Panc1 (cell line): ENCODE measurements around the gene TRIOBP. TPM values are rescaled to one million over a fixed set of nuclear protein-coding genes. Genes with fewer than 3 reads are reported as not detected.

Experiments
- ATAC-seq: fragments of 200-7000 bp; cut with Tn5 transposase; 2 replicates; pipeline ENCODE4 v1.9.1; 2020; ENCODE audit warnings: mild to moderate bottlenecking, moderate library complexity
- BruUV-seq: library from RNA; stranded (reverse); fragments of 400-500 nt; replicated peaks from 2 replicates; lab custom pipeline; 2021; lab: Mats Ljungman, UMichigan
- CTCF ChIA-PET: fragments of 300-600 bp; sonication (Branson Sonifier 250); formaldehyde crosslinking; loops from one replicate; lab custom pipeline; 2022; ENCODE audit warnings: antibody characterized with exemption; lab: Charles Lee
- POLR2A ChIA-PET: fragments of 300-600 bp; sonication (Branson Sonifier 250); formaldehyde crosslinking; loops from one replicate; lab custom pipeline; 2022; ENCODE audit warnings: antibody characterized with exemption; lab: Charles Lee
- DNase-seq: peaks from one replicate; pipeline ENCODE4 v3.0.0-alpha.2; 2010; ENCODE audit warnings: low read depth, low spot score
- H3K27ac ChIP-seq: 2 replicates; pipeline ENCODE4 v1.5.1; 2011; ENCODE audit warnings: mild to moderate bottlenecking, low read length, inconsistent platforms
- H3K27me3 ChIP-seq: fragments of 200-500 bp; sonication (Bioruptor generic); 2 replicates; pipeline ENCODE4 v1.6.0; 2014; ENCODE audit warnings: low read length, inconsistent platforms; ENCODE audit not compliant: control insufficient read depth, insufficient read depth
- H3K36me3 ChIP-seq: fragments of 200-500 bp; sonication (Bioruptor generic); 2 replicates; pipeline ENCODE4 v1.5.1; 2014; ENCODE audit warnings: inconsistent platforms, mild to moderate bottlenecking, low read length, moderate library complexity; ENCODE audit not compliant: control insufficient read depth, insufficient read depth
- H3K4me1 ChIP-seq: 2 replicates; pipeline ENCODE4 v1.5.1; 2011; ENCODE audit warnings: inconsistent platforms, mild to moderate bottlenecking, low read length, moderate library complexity; ENCODE audit not compliant: control insufficient read depth, insufficient read depth
- H3K4me3 ChIP-seq, 2 experiments: 2 replicates each; pipeline ENCODE4 v1.5.1; 2011 to 2012; ENCODE audit warnings: low read depth in 2 of 2, low read length in 2 of 2, mild to moderate bottlenecking in 2 of 2, inconsistent platforms in 1 of 2, moderate library complexity in 1 of 2
- H3K9me3 ChIP-seq: fragments of 200-500 bp; sonication (Bioruptor generic); 2 replicates; pipeline ENCODE4 v1.5.1; 2014; ENCODE audit warnings: low read depth, mild to moderate bottlenecking, inconsistent platforms, low read length, moderate library complexity; ENCODE audit not compliant: control insufficient read depth, insufficient read depth
- CTCF ChIP-seq: fragments of 450-650 bp; IDR thresholded peaks from 2 replicates; pipeline ENCODE4 v1.5.1; 2017; ENCODE audit warnings: mild to moderate bottlenecking
- POLR2AphosphoS5 ChIP-seq: IDR thresholded peaks from 2 replicates; pipeline ENCODE4 v1.6.1; 2012; ENCODE audit warnings: mild to moderate bottlenecking, low read depth, low read length, moderate library complexity
- REST ChIP-seq, 2 experiments: IDR thresholded peaks; 2 replicates each; pipeline ENCODE4 v1.6.1; 2011 to 2012; ENCODE audit warnings: low read depth in 2 of 2, control low read depth in 1 of 2, low read length in 1 of 2, mild to moderate bottlenecking in 1 of 2, moderate library complexity in 1 of 2; ENCODE audit not compliant: insufficient read depth in 1 of 2
- SIN3A ChIP-seq: IDR thresholded peaks from 2 replicates; pipeline ENCODE4 v1.6.1; 2012; ENCODE audit warnings: low read depth, mild to moderate bottlenecking, low read length, moderate library complexity, borderline replicate concordance; ENCODE audit not compliant: insufficient read depth
- TCF7L2 ChIP-seq: IDR thresholded peaks from 2 replicates; pipeline ENCODE4 v1.6.1; 2011; ENCODE audit warnings: mild to moderate bottlenecking, low read depth, low read length, inconsistent platforms
- in situ Hi-C: cut with HindIII; loops from 2 replicates; pipeline ENCODE4 v1.10.0; 2016; ENCODE audit warnings: low sequenced_read_pairs, low pct_unique_long_range_greater_than_20kb
- intact Hi-C: fragments of 100-400 bp; cut with micrococcal nuclease; formaldehyde crosslinking; loops from one replicate; pipeline ENCODE4 v1.10.0; 2022; ENCODE audit not compliant: unreplicated experiment
- total RNA-seq: library from RNA; stranded (reverse); gene quantifications from one replicate; pipeline ENCODE4 v1.2.1, GENCODE V29; 2021; ENCODE audit not compliant: unreplicated experiment

TRIOBP gene
- total RNA-seq, 1 experiment from 2014 or later = 50.5 TPM

- no peak overlapping the region for H3K27ac ChIP-seq
- in situ Hi-C loops = no loop called here
- BruUV-seq = no TSS peak
- H3K27me3 ChIP-seq = no peaks in the 10 kb centered on the region
- no peaks in the 10 kb centered on the region for H3K9me3 ChIP-seq
- no peaks in the 10 kb centered on the region for H3K4me1 ChIP-seq
- DNase-seq (no peak), ATAC-seq (no peak)
- TF ChIP-seq TCF7L2 (no peak), REST (IDR thresholded peaks at IDR 0.05; ENCODE audit: insufficient read depth in 1 of 2, low read depth in 2 of 2, low read length in 1 of 2) (no peak), SIN3A (no peak), CTCF (no peak), POLR2AphosphoS5 (no peak)
- intact Hi-C loops = no loop called here
- no peaks in the 10 kb centered on the region for H3K36me3 ChIP-seq
- H3K4me3 ChIP-seq = no peak overlapping the region
- POLR2A ChIA-PET = no interaction called here
- CTCF ChIA-PET = no interaction called here
Measured at GRCh38 chr22:37647928-37648327, 48.9 kb upstream of the TRIOBP start.

- intact Hi-C loops (no loop called here), in situ Hi-C loops (no loop called here)
- ATAC-seq (no peak), DNase-seq (no peak)
- Histone ChIP-seq H3K27ac (no peak overlapping the region), H3K27me3 (no peaks in the 10 kb centered on the region), H3K4me3 (no peak overlapping the region), H3K9me3 (no peaks in the 10 kb centered on the region), H3K36me3 (no peaks in the 10 kb centered on the region), H3K4me1 (no peaks in the 10 kb centered on the region)
- BruUV-seq = no TSS peak
- CTCF ChIA-PET = no interaction called here
- POLR2A ChIA-PET = interaction anchor here (0.5 kb wide), 1 partner anchor 24 kb away, joined by 7 read pairs; no protein-coding TSS in a partner anchor
- TF ChIP-seq POLR2AphosphoS5 = no peak
- TF ChIP-seq CTCF = no peak
- no peak for TF ChIP-seq TCF7L2
- TF ChIP-seq SIN3A = no peak
- TF ChIP-seq REST (IDR thresholded peaks at IDR 0.05; ENCODE audit: insufficient read depth in 1 of 2, low read depth in 2 of 2, low read length in 1 of 2) = no peak
Measured at GRCh38 chr22:37650463-37651136, 46.2 kb upstream of the TRIOBP start.
